Astrocyte (in vitro differentiated cells and primary cell): ENCODE results near the gene PPP3R1. TPM values are rescaled to one million over a fixed set of nuclear protein-coding genes. Genes with fewer than 3 reads are reported as not detected.
A peak's percentile ranks its signal among the peaks of the same experiment; 100 is the strongest.

Source experiments
- DNase-seq: peaks from one replicate; pipeline ENCODE4 v3.0.0-alpha.2; 2010; ENCODE audit warnings: low read depth
- FAIRE-seq: peaks from 2 replicates; lab custom pipeline; 2011; peaks lifted over from hg19 to GRCh38; lab: Jason Lieb, UNC
- H2AFZ ChIP-seq: 2 replicates; pipeline ENCODE4 v1.6.0; 2012; ENCODE audit warnings: low read depth, low read length, inconsistent platforms
- H3K27ac ChIP-seq: 2 replicates; pipeline ENCODE4 v1.5.1; 2011; ENCODE audit warnings: low read depth, low read length, inconsistent platforms
- H3K27me3 ChIP-seq: 2 replicates; pipeline ENCODE4 v1.6.0; 2011; ENCODE audit warnings: low read length, inconsistent platforms; ENCODE audit not compliant: insufficient read depth
- H3K36me3 ChIP-seq: 2 replicates; pipeline ENCODE4 v1.5.1; 2011; ENCODE audit warnings: low read length, inconsistent platforms; ENCODE audit not compliant: insufficient read depth
- H3K4me1 ChIP-seq: 2 replicates; pipeline ENCODE4 v1.5.1; 2011; ENCODE audit warnings: low read length, inconsistent platforms; ENCODE audit not compliant: insufficient read depth
- H3K4me2 ChIP-seq: 2 replicates; pipeline ENCODE4 v1.6.0; 2012; ENCODE audit warnings: low read length, inconsistent platforms
- H3K4me3 ChIP-seq: 2 replicates; pipeline ENCODE4 v1.5.1; 2011; ENCODE audit warnings: low read depth, mild to moderate bottlenecking, low read length, inconsistent platforms; ENCODE audit not compliant: insufficient read depth
- H3K79me2 ChIP-seq: 2 replicates; pipeline ENCODE4 v1.6.0; 2012; ENCODE audit warnings: mild to moderate bottlenecking, low read length, inconsistent platforms; ENCODE audit not compliant: insufficient read depth
- H3K9ac ChIP-seq: 2 replicates; pipeline ENCODE4 v1.6.0; 2012; ENCODE audit warnings: mild to moderate bottlenecking, low read length, inconsistent platforms
- H3K9me3 ChIP-seq: 2 replicates; pipeline ENCODE4 v1.5.1; 2012; ENCODE audit warnings: low read depth, mild to moderate bottlenecking, low read length, inconsistent platforms; ENCODE audit not compliant: insufficient read depth
- H4K20me1 ChIP-seq: 2 replicates; pipeline ENCODE4 v1.6.0; 2012; ENCODE audit warnings: low read length, inconsistent platforms; ENCODE audit not compliant: insufficient read depth
- H3K27ac Mint-ChIP-seq: one replicate; pipeline ENCODE4 v1.8.0; 2021; ENCODE audit warnings: mild to moderate bottlenecking, mixed read lengths; ENCODE audit not compliant: unreplicated experiment
- H3K27me3 Mint-ChIP-seq: one replicate; pipeline ENCODE4 v1.8.0; 2021; ENCODE audit warnings: low read depth, mixed read lengths; ENCODE audit not compliant: unreplicated experiment
- H3K36me3 Mint-ChIP-seq: one replicate; pipeline ENCODE4 v1.8.0; 2021; ENCODE audit warnings: low read depth, mixed read lengths; ENCODE audit not compliant: unreplicated experiment
- H3K4me1 Mint-ChIP-seq: one replicate; pipeline ENCODE4 v1.8.0; 2021; ENCODE audit warnings: low read depth, mixed read lengths; ENCODE audit not compliant: unreplicated experiment
- H3K4me3 Mint-ChIP-seq: one replicate; pipeline ENCODE4 v1.8.0; 2021; ENCODE audit warnings: mild to moderate bottlenecking, moderate library complexity, mixed read lengths; ENCODE audit not compliant: unreplicated experiment
- H3K9me3 Mint-ChIP-seq: one replicate; pipeline ENCODE4 v1.8.0; 2021; ENCODE audit warnings: mild to moderate bottlenecking, mixed read lengths; ENCODE audit not compliant: unreplicated experiment
- CTCF ChIP-seq: IDR thresholded peaks from 2 replicates; pipeline ENCODE4 v1.5.1; 2011; ENCODE audit warnings: low read depth, mild to moderate bottlenecking, inconsistent platforms, low read length, moderate library complexity; ENCODE audit not compliant: insufficient read depth
- EZH2 ChIP-seq: IDR thresholded peaks from 2 replicates; pipeline ENCODE4 v1.6.1; 2012; ENCODE audit warnings: mild to moderate bottlenecking, low read length, inconsistent platforms; ENCODE audit not compliant: insufficient read depth
- total RNA-seq: library from RNA; stranded (reverse); gene quantifications from 2 replicates; pipeline ENCODE4 v1.2.1, GENCODE V29; 2021

PPP3R1 gene
- total RNA-seq, 1 donor from 2014 or later: 80.6 TPM

- Mint-ChIP-seq H3K36me3 (no peaks in the 10 kb centered on the region), H3K27me3 (no peaks in the 10 kb centered on the region), H3K4me1 (peaks cover 7% of the 10 kb centered on the region), H3K27ac (no peak overlapping the region), H3K4me3 (no peak overlapping the region), H3K9me3 (no peaks in the 10 kb centered on the region)
- no peaks in the 10 kb centered on the region for H3K9me3 ChIP-seq
- H2AFZ ChIP-seq: no peak overlapping the region
- no peaks in the 10 kb centered on the region for H3K27me3 ChIP-seq
- no peaks in the 10 kb centered on the region for H3K36me3 ChIP-seq
- DNase-seq: no peak
- peaks cover 100% of the 10 kb centered on the region for H4K20me1 ChIP-seq
- no peak overlapping the region for H3K9ac ChIP-seq
- TF ChIP-seq CTCF (peak; percentile 3), EZH2 (no peak)
- H3K27ac ChIP-seq: no peak overlapping the region
- no peak overlapping the region for H3K4me2 ChIP-seq
- FAIRE-seq: no peak
- peaks cover 7% of the 10 kb centered on the region for H3K4me1 ChIP-seq
- peaks cover 100% of the 10 kb centered on the region for H3K79me2 ChIP-seq
- no peak overlapping the region for H3K4me3 ChIP-seq
These were observed 7.9 kb downstream of the PPP3R1 start for GRCh38 chr2:68244456-68244855.

- Mint-ChIP-seq H3K9me3 (no peaks in the 10 kb centered on the region), H3K4me3 (no peak overlapping the region), H3K27me3 (no peaks in the 10 kb centered on the region), H3K36me3 (no peaks in the 10 kb centered on the region), H3K4me1 (peaks cover 31% of the 10 kb centered on the region), H3K27ac (no peak overlapping the region)
- Histone ChIP-seq H4K20me1 (peaks cover 100% of the 10 kb centered on the region), H3K4me3 (no peak overlapping the region), H3K4me2 (no peak overlapping the region), H3K36me3 (no peaks in the 10 kb centered on the region), H3K27ac (no peak overlapping the region), H3K9ac (no peak overlapping the region), H3K4me1 (peaks cover 32% of the 10 kb centered on the region), H3K79me2 (peaks cover 100% of the 10 kb centered on the region), H3K9me3 (no peaks in the 10 kb centered on the region), H2AFZ (no peak overlapping the region), H3K27me3 (no peaks in the 10 kb centered on the region)
- FAIRE-seq (no peak), DNase-seq (no peak)
- TF ChIP-seq CTCF (no peak), EZH2 (no peak)
These were observed 10.6 kb downstream of the PPP3R1 start for GRCh38 chr2:68241732-68242131.

- peaks cover 100% of the 10 kb centered on the region for H4K20me1 ChIP-seq
- no peak overlapping the region for H3K4me3 ChIP-seq
- H3K79me2 ChIP-seq: peaks cover 100% of the 10 kb centered on the region
- H3K27me3 ChIP-seq: no peaks in the 10 kb centered on the region
- H3K4me3 Mint-ChIP-seq: no peak overlapping the region
- H3K4me2 ChIP-seq: no peak overlapping the region
- TF ChIP-seq CTCF (no peak), EZH2 (no peak)
- peaks cover 34% of the 10 kb centered on the region for H3K4me1 ChIP-seq
- no peak for DNase-seq
- H3K27ac Mint-ChIP-seq: peak overlapping the region; percentile 3
- H3K4me1 Mint-ChIP-seq: peaks cover 38% of the 10 kb centered on the region
- no peaks in the 10 kb centered on the region for H3K9me3 ChIP-seq
- no peaks in the 10 kb centered on the region for H3K36me3 Mint-ChIP-seq
- no peaks in the 10 kb centered on the region for H3K36me3 ChIP-seq
- no peaks in the 10 kb centered on the region for H3K27me3 Mint-ChIP-seq
- H2AFZ ChIP-seq: no peak overlapping the region
- FAIRE-seq: no peak
- H3K9me3 Mint-ChIP-seq: no peaks in the 10 kb centered on the region
- H3K27ac ChIP-seq: no peak overlapping the region
- no peak overlapping the region for H3K9ac ChIP-seq
These were observed 11.9 kb downstream of the PPP3R1 start for GRCh38 chr2:68240446-68240845.
